Measurements from ENCODE around the gene ASTL.

The ASTL gene

DNA sequence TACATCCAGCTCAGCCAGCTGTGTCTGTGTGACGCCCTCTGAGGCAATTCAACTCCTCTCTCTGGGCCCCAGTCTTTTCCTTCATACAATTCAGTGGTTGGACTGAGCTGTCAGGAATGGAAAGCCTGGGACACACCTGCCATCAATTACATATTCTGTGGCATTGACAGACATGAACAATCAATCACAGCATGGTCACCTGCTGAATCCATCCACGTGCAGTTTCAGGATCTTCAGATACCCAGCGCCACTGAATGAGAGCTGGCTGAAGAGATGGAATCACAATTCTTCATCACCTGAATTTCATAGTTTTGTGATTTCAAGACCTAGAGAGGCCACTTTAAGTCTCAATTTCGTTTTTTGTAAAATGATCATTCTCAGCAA is 27.1 kb downstream of the ASTL start:
- no peak for DNase-seq

- no peak for DNase-seq
Measured at GRCh38 chr2:96110621-96111256, 27.6 kb downstream of the ASTL start.

- no peak for DNase-seq
Measured at GRCh38 chr2:96109931-96110511, 28.3 kb downstream of the ASTL start.

DNA sequence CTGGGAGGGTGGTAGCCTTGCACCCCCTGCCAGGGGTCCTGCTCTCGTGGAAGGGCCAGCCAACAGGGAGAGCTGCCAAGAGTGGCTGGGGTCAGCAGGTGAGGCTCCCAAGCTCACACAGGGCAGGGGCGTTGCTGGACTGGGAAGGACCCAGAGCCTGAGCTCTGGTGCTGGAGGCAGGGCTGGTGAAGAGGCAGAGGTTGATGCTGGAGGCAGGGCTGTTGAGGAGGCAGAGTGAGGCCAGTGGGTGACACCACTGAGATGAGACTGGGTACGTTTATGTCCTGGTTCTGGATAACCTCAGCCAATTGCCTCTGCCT is 29.0 kb downstream of the ASTL start:
- no peak for DNase-seq

- no peak for DNase-seq
Measured at GRCh38 chr2:96108541-96109360, 29.6 kb downstream of the ASTL start.

DNA sequence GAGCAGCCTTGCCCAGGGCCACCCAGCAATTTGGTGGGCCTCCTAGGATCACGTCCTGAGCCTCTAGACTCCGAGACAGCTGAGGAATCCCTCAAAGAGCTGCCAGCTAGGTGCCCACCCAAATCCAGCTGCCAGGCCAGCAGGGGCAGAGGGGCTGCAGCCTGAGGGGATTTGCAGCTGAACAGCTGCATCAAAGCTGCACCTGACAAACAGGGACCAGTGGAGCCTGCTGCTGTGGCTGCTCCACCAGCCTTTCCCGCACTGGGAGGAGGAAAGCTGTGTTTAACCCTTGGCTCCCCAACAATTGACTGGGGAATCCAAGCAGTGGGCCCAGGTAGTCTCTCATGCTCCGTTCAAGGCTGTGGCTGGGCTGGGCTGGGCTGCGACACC is 30.2 kb downstream of the ASTL start:
- no peak for DNase-seq

GRCh38 chr2:96107708-96108065 is 30.6 kb downstream of the ASTL start:
- DNase-seq: no peak

DNA sequence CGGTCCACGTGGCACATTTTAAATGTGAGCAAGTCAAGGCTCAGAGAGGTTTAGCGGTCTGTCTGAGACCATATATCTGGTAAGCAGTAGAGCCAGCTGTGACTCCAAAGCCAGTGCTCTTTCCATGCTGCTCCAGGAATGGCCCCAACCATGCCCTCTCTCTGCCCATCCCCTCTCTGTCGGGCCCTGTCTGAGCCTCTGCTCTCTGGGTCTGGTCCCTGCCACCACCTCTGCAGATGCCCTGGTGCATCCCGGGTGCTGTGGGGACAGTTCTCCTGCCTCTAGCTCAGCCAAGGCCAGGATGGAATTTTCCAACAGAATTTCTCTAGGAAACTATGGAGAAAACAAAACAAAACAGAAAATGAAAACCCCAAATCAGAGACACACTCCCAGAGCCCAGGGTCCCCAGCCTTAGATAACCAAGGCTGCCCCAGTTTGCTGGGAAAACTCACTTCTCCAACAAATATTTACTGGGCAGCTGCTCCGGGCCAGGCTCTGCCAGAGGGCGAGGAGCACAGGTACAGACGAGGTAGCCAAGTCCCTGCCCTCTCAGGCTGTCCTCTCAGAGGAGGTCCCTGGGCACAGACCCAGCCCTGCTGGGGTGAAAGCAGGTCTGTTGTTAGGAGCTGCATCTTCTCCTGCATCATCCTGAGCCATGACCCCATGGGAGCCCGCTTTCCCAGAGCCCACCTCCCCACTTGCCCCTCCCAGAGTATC is 31.2 kb downstream of the ASTL start:
- DNase-seq: no peak

DNA sequence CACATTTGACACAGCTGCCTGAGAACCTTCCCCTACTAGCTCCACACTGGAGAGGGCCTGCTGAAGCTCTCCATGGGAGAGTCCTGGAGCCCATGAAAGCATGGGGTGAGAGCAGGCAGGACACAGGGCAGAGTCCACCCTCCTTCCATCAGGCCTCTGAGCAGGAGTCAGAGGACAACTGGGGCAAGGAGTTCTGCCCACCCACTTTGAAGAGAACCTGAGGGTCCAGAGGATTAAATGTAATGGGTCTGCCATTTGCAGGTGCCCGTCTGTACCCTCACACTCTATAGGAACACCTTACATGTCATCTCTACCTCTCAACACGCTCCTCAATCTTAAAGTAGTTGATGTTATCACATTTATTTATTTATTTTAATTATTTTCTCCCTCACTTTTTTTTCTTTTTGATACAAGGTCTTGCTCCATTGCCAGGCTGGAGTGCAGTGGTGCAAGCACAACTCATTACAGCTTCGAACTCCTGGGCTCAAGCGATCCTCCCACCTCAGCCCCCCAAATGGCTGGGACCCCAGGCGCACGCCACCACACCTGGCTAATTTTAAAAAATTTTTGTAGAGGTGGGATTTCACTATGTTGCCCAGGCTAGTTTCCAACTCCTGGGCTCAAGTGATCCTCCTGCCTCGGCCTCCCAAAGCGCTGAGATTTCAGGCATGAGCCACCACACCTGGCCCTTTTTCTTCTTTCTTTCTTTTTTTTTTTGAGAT is 32.1 kb downstream of the ASTL start:
- DNase-seq: no peak

GRCh38 chr2:96105152-96105915 is 33.0 kb downstream of the ASTL start:
- DNase-seq: no peak

DNA sequence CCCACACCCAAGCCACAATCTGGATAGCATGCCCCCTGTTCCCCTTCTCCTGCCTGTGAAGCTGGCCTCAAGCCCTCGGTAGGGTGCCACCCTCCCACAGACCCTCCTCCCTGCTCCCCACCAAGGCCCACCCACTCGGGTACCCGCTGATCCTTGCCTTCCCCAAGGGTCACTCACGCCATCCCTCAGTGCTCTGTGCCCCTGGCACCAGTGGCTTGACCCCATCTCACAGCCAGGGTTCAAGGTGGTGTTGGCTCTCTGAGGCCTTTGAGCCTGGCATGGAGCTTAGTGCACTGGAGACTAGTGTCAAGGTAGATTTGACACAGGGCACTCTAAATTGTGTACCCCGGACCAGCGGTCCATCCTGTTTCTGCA is 33.8 kb downstream of the ASTL start:
- no peak for DNase-seq

GRCh38 chr2:96103761-96104486 is 34.4 kb downstream of the ASTL start:
- no peak for DNase-seq

DNA sequence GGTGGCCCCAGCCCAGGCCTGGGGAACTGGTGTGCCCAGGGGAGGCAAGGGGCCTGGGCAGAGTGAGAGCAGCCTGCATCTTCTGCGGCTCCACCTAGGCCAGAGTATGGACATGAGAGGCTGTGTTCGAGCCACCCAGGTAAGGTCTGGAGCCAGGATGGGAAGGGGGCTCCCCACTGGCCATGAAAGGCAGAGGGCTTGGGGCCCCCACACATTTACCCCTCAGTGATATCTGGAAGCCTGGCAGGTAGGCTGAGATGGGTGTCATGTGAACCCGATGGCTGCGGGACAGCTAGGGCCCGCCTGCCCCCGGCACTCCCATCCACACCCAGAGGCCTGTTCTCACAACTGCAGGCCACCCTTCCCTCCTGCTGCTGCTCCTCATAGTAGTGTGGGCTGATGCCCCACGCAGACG is 35.1 kb downstream of the ASTL start:
- DNase-seq: no peak

DNA sequence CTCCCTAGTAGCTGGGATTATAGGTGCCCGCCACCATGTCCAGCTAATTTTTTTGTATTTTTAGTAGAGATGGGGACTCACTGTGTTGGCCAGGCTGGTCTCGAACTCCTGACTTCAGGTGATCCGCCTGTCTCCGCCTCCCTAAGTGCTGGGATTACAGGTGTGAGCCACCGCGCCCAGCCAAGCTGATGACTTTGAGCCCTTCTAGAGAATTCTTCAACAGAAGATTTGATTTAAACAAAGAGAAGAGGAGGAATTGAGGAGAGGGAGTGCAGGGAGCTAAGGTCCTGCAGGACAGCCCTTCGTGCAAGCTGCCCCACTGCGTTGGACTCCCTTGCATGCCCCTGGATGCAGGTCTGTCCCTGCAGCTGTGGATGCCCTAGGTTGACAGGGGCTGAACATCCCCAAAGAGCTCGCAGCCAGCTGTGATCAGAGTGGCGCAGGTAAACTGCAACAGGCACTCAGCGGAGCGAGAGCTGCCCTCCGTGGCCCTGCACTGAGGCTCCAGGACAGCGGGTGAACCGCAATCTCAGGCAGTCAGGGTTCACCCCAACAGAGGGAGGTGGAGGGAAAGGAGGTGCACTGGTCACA is 35.6 kb downstream of the ASTL start:
- no peak for DNase-seq

DNA sequence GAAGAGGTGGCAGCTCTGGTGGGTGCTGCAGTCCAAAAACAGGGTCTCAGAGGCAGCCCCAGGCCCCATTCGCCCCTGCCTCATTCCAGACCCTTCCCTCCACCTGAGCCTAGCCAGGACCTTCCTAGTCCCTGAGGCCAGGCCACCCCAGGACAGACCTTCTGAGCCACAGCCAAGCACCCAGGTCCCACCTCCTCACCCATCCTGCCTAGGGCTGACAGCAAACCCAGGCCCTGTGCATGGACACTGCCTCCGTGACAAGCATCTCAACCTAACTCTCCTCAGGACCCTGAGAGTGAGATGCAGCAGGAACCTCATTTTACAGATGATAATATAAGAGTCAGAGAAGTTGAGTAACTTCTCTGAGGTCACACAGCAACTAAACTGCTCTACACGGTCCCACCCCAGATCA is 37.4 kb downstream of the ASTL start:
- DNase-seq: no peak

- no peak for DNase-seq
Measured at GRCh38 chr2:96099861-96100798, 38.2 kb downstream of the ASTL start.

GRCh38 chr2:96098900-96099590 is 39.3 kb downstream of the ASTL start:
- DNase-seq: no peak

GRCh38 chr2:96097951-96098823 is 40.1 kb downstream of the ASTL start:
- DNase-seq: no peak

DNA sequence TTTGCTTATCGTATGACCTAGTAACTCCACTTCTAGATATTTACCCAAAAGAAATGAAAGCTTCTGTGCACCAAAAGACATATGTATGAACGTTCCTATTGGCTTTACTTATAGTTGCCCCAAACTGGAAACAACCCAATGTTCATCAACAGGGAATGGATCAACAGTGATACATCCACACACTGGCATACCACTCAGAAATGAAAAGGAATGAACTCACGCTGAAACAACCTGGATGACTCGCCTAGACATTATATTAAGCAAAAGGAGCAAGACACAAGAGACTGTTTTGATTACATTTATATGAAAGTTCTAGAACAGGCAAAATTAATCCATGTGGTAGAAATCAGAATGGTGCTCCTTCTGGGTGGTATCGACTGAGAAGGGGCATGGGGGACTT is 40.9 kb downstream of the ASTL start:
- no peak for DNase-seq
